ENCODE results near the gene STAT3.

STAT3 gene

DNA sequence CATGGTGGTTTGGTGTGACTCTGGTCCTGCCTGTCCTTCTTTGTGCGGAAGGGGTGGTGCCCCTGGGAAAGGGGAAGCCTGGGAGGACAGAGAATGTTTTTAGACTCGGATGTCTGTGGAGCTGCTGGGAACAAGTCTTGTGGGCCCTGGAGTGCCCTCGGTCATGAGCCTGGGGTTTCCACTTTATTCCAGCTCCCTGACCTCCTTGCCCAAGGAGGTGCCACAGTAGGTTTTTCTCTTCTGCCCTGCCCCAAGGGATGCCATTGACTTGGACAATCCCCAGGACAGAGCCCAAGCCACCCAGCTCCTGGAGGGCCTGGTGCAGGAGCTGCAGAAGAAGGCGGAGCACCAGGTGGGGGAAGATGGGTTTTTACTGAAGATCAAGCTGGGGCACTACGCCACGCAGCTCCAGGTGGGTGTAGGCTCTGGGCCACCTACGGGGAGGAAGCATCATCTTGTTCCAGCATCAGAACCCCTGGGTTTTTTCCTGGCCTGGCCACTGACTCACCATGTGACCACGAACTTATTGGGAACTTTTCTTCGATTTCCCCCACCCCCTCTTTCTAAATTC is 98.5 kb downstream of the STAT3 start:
- DNase-seq: no peak

- no peak for DNase-seq
These were observed 99.2 kb downstream of the STAT3 start for GRCh38 chr17:42288803-42289610.

DNA sequence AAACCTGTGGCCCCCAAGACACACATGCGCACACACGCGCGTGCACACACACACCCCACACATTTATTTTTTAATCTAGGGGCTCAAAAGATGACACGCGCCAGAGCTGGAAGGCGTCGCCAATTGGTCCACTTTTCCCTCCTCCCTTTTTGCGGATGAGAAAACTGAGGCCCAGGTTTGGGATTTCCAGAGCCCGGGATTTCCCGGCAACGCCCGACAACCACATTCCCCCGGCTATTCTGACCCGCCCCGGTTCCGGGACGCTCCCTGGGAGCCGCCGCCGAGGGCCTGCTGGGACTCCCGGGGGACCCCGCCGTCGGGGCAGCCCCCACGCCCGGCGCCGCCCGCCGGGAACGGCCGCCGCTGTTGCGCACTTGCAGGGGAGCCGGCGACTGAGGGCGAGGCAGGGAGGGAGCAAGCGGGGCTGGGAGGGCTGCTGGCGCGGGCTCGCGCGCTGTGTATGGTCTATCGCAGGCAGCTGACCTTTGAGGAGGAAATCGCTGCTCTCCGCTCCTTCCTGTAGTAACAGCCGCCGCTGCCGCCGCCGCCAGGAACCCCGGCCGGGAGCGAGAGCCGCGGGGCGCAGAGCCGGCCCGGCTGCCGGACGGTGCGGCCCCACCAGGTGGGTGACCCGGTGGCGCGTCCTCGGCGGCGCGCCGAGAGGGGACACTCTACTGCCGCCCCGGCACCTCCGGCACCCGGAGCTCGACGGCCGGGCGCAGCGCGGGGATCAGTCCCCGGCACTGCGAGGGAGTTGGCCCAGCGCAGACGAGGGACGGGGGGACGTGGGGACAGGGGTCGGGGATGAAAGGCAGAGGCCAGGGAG is 100.1 kb downstream of the STAT3 start, which contains the start of gene STAT5A:
Gene STAT5A, plus strand, starts transcription at position 522 of the 826 bp plus-strand sequence. CDS start 914 bp downstream, outside the sequence.
- DNase-seq: no peak

DNA sequence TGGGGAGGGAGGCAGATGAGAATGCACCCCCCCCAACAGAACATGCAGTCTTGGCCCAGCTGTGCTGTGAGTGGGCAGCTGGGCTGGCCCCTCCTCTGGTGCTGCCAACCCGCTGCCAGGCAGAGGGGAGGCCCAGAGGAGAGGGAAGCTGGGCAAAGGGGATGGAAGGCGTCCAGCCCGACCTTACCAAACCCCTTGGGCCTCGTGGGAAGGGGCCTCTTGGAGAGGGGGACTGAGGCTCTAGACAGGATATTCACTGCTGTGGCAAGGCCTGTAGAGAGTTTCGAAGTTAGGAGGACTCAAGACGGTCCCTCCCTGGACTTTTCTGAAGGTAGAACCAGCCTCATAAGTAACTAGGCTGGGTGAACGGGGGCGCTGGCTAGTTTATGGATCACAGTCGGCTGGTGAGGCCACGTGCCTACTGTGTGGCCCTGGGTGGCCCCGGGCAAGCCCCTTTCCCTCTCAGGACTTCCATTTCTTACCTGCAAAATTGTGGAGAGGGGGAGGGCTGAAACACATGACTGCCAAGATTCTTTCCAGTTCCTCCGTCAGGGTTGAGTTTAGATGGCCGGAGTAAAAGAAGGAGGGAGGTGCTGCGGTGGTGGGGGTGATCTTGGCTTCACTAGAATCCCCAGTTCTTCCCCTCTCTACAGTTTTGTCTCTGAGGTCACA is 100.8 kb downstream of the STAT3 start:
- DNase-seq: no peak

DNA sequence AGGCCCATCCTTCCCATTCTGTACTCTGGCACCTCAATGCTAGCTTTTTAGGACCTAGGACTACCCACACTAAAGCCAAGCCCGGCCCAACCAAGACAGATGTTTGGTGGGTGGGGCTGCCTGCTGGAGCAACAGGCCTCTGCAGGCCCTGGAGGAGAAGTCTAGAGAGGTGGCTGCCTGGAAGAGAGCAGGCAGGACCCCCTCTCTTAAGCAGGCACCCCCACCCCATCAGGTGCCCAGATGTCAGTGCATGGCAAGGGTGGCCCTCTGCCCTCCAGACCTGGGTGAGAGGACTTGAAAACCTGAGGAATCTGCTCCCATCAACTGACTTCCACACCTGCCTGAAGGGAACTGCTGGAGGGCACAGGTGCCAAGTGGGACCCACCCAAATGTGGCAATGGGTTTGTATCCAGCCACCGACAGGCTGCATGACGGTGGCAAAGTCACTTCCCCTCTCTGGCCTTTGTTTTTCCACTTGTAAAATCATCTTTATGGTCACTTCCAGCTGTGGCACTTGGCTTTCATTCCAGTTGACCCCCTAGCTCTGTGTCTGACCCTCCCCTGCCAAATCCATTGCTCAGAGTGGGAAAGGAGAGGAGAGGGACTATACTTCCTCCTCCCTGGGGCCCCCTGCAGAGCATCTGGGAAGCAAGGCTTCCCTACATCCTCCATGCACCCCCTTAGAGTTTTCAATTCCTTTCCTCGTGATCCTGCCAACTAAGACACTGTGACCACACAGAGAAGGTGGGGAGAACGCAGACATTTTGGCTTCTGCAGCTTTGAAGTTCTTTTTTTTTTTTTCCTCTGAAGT is 101.6 kb downstream of the STAT3 start:
- no peak for DNase-seq

GRCh38 chr17:42285346-42286050 is 102.7 kb downstream of the STAT3 start:
- no peak for DNase-seq

DNA sequence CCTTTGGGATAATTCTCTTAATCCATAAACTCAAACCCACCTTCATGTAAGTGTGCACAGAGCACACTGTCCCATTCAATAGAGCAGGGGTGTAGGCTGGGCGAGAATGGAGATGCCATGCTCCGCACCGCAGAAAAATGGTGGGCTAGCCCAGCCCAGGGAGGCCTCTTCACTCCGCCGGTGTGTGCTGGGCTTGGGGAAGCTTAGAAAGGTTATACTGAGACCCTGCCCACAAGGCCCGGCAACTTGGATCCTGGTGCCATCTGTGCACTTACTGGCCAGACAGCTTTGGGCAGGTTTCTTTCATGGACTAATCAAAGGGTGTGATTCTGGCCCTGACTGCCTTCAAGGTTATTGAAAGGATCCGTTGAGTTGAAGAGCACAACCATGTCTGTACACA is 103.7 kb downstream of the STAT3 start:
- no peak for DNase-seq

DNA sequence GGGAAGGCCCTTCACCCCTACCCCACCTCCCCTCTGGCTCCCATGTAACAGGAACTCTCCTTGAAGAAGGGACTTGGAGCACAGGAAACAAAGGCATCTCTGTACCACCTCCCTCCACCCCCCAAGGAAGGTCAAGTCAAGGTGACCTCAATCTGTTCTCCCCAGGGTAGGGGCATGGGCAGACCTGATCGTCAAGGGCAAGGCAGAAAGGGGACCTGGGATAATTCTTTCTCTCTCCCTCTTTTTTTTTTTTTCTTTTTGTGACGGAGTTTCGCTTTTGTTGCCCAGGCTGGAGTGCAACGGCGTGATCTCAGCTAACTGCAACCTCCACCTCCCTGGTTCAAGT is 104.2 kb downstream of the STAT3 start:
- no peak for DNase-seq

GRCh38 chr17:42283241-42284023 is 104.8 kb downstream of the STAT3 start:
- no peak for DNase-seq

GRCh38 chr17:42282478-42283080 is 105.7 kb downstream of the STAT3 start:
- DNase-seq: no peak

- DNase-seq: no peak
These were observed 106.6 kb downstream of the STAT3 start for GRCh38 chr17:42281571-42282096.

GRCh38 chr17:42279776-42280630 is 108.2 kb downstream of the STAT3 start:
- no peak for DNase-seq

- DNase-seq: no peak
These were observed 110.9 kb downstream of the STAT3 start for GRCh38 chr17:42277342-42277712.

GRCh38 chr17:42276609-42277341 is 111.5 kb downstream of the STAT3 start:
- no peak for DNase-seq

GRCh38 chr17:42276359-42276608 is 112.0 kb downstream of the STAT3 start, which contains the start of gene STAT5B:
TSS of gene STAT5B (minus strand) at chr17:42276391. CDS start at chr17:42232127, 44,264 bp downstream.
- no peak for DNase-seq

- DNase-seq: no peak
These were observed 112.5 kb downstream of the STAT3 start for GRCh38 chr17:42275527-42276358.

GRCh38 chr17:42274812-42275526 is 113.3 kb downstream of the STAT3 start:
- DNase-seq: no peak

All from NCI-H1048 (cell line).